Nephron progenitor cell (in vitro differentiated cells): ENCODE data around the gene CASP2.
"Not testable (repeated sequence)": the region's sequence is repeated elsewhere in the genome, so short reads cannot be mapped to it uniquely, and the experiment has no call there.

Experiments
- DNase-seq: peaks from one replicate; pipeline ENCODE4 v3.0.0; 2021
- H3K27ac Mint-ChIP-seq: 2 replicates; pipeline ENCODE4 v1.8.0; 2021; ENCODE audit warnings: mild to moderate bottlenecking, moderate library complexity, mixed read lengths
- H3K27me3 Mint-ChIP-seq: 2 replicates; pipeline ENCODE4 v1.8.0; 2021; ENCODE audit warnings: mild to moderate bottlenecking, low read depth, mixed read lengths; ENCODE audit not compliant: poor library complexity
- H3K36me3 Mint-ChIP-seq: 2 replicates; pipeline ENCODE4 v1.8.0; 2021; ENCODE audit warnings: low read depth, mixed read lengths
- H3K4me1 Mint-ChIP-seq: 2 replicates; pipeline ENCODE4 v1.8.0; 2021; ENCODE audit warnings: mixed read lengths
- H3K4me3 Mint-ChIP-seq: 2 replicates; pipeline ENCODE4 v1.8.0; 2021; ENCODE audit warnings: mild to moderate bottlenecking, moderate library complexity, mixed read lengths
- H3K9me3 Mint-ChIP-seq: 2 replicates; pipeline ENCODE4 v1.8.0; 2021; ENCODE audit warnings: mild to moderate bottlenecking, moderate library complexity, mixed read lengths
- CTCF ChIP-seq: fragments of 200-600 bp; sonication (generic); IDR thresholded peaks from 2 replicates; pipeline ENCODE4 v1.5.0; 2021; ENCODE audit warnings: antibody characterized with exemption

CASP2 gene

GRCh38 chr7:143285806-143286521 is 2.2 kb upstream of the CASP2 start:
- H3K27ac Mint-ChIP-seq, result no peak overlapping the region
- no peak for DNase-seq
- H3K4me1 Mint-ChIP-seq, result peaks cover 44% of the 10 kb centered on the region

GRCh38 chr7:143286522-143286890 is 1.6 kb upstream of the CASP2 start:
- peaks cover 13% of the 10 kb centered on the region for H3K27me3 Mint-ChIP-seq
- no peak overlapping the region for H3K27ac Mint-ChIP-seq
- peaks cover 16% of the 10 kb centered on the region for H3K9me3 Mint-ChIP-seq
- H3K4me3 Mint-ChIP-seq, result no peak overlapping the region
- no peak for TF ChIP-seq CTCF
- peaks cover 49% of the 10 kb centered on the region for H3K4me1 Mint-ChIP-seq
- H3K36me3 Mint-ChIP-seq, result peaks cover 20% of the 10 kb centered on the region
- no peak for DNase-seq

More at GRCh38 chr7:143285806-143286521, 2.2 kb upstream of the CASP2 start:
- H3K9me3 Mint-ChIP-seq, result peaks cover 16% of the 10 kb centered on the region
- no peak overlapping the region for H3K4me3 Mint-ChIP-seq
- TF ChIP-seq CTCF, result no peak
- peaks cover 15% of the 10 kb centered on the region for H3K36me3 Mint-ChIP-seq
- peaks cover 13% of the 10 kb centered on the region for H3K27me3 Mint-ChIP-seq

- H3K4me3 Mint-ChIP-seq, result peak overlapping the region; percentile 98
- no peak for TF ChIP-seq CTCF
- H3K9me3 Mint-ChIP-seq, result peaks cover 16% of the 10 kb centered on the region
- peaks cover 51% of the 10 kb centered on the region for H3K4me1 Mint-ChIP-seq
- H3K27ac Mint-ChIP-seq, result no peak overlapping the region
- H3K27me3 Mint-ChIP-seq, result peaks cover 13% of the 10 kb centered on the region
- no peak for DNase-seq
- H3K36me3 Mint-ChIP-seq, result peaks cover 30% of the 10 kb centered on the region
These were observed 714 bp upstream of the CASP2 start for GRCh38 chr7:143287339-143287934.

- TF ChIP-seq CTCF, result no peak
- Mint-ChIP-seq H3K9me3 (peaks cover 16% of the 10 kb centered on the region), H3K36me3 (peaks cover 41% of the 10 kb centered on the region), H3K4me3 (peak overlapping the region; percentile 98), H3K27ac (peak overlapping the region; percentile 85), H3K4me1 (peaks cover 46% of the 10 kb centered on the region), H3K27me3 (peaks cover 9% of the 10 kb centered on the region)
- no peak for DNase-seq
These were observed 685 bp downstream of the CASP2 start for GRCh38 chr7:143288836-143289235.

- H3K9me3 Mint-ChIP-seq, result peaks cover 16% of the 10 kb centered on the region
- no peak for DNase-seq
These were observed 1.3 kb downstream of the CASP2 start for GRCh38 chr7:143289421-143289820.

GRCh38 chr7:143289888-143290287 is 1.7 kb downstream of the CASP2 start:
- Mint-ChIP-seq H3K4me1 (peaks cover 37% of the 10 kb centered on the region), H3K36me3 (peaks cover 52% of the 10 kb centered on the region), H3K9me3 (peaks cover 16% of the 10 kb centered on the region)

More at GRCh38 chr7:143289421-143289820, 1.3 kb downstream of the CASP2 start:
- H3K4me1 Mint-ChIP-seq, result peaks cover 41% of the 10 kb centered on the region
- no peak for TF ChIP-seq CTCF
- H3K27me3 Mint-ChIP-seq, result peaks cover 9% of the 10 kb centered on the region
- H3K36me3 Mint-ChIP-seq, result peaks cover 47% of the 10 kb centered on the region
- peak overlapping the region; percentile 98 for H3K4me3 Mint-ChIP-seq
- H3K27ac Mint-ChIP-seq, result peak overlapping the region; percentile 85

More at GRCh38 chr7:143289888-143290287, 1.7 kb downstream of the CASP2 start:
- DNase-seq, H3K27me3 Mint-ChIP-seq, H3K27ac Mint-ChIP-seq: not testable (repeated sequence)
- H3K4me3 Mint-ChIP-seq, result peak overlapping the region; percentile 98
